22Rv1 (cell line): ENCODE measurements around the gene DCLK3.

Experiments used
- ZFX ChIP-seq: fragments of 450-650 bp; IDR thresholded peaks from 2 replicates; pipeline ENCODE4 v1.6.1; 2017; ENCODE audit warnings: antibody characterized with exemption, borderline replicate concordance
- TF ChIP-seq, protein P1 (sequence below): fragments of 450-650 bp; IDR thresholded peaks from 2 replicates; pipeline ENCODE4 v1.5.1; 2017; ENCODE audit warnings: mild to moderate bottlenecking

DNA sequence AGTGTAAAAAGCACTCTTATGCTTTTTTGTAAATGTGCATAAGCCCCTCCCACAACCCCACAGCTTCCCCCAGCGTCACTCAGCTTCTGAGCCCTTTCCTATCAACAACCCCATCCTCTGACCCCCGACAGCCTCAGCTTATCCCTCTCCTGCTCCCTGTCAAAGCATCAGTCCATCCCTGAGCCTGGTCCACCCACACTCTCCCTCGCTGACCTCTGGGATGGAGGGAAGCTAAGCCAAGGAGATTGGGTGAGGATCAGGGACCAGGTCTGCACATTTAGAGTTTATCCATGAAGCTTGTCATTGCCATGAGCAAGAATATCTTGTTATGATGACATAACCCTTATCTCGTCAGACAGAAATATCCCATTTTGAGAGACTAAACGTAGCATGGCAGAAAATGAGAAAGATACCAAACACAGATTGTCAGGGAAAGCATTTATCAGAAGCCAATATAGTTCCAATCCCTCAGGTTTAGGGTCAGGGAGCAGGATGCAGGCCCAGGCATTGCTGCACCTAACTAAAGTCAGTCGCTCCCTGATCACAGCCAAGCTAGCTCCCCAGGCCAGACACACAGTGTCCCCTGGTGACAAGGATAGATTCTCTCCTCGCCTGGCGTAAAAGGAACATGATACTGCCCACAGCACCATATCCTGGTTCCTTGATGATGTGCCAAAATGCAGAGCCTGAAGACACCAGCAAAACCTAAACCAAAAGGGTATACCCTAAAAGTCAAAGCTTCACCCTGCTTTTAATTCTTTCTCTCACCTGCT is 66.9 kb downstream of the DCLK3 start:
- TF ChIP-seq, protein P1, sequence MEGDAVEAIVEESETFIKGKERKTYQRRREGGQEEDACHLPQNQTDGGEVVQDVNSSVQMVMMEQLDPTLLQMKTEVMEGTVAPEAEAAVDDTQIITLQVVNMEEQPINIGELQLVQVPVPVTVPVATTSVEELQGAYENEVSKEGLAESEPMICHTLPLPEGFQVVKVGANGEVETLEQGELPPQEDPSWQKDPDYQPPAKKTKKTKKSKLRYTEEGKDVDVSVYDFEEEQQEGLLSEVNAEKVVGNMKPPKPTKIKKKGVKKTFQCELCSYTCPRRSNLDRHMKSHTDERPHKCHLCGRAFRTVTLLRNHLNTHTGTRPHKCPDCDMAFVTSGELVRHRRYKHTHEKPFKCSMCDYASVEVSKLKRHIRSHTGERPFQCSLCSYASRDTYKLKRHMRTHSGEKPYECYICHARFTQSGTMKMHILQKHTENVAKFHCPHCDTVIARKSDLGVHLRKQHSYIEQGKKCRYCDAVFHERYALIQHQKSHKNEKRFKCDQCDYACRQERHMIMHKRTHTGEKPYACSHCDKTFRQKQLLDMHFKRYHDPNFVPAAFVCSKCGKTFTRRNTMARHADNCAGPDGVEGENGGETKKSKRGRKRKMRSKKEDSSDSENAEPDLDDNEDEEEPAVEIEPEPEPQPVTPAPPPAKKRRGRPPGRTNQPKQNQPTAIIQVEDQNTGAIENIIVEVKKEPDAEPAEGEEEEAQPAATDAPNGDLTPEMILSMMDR, result no peak
- TF ChIP-seq ZFX, result no peak
